HG03108 (cell line): Measurements from ENCODE around the gene CYTL1.
"Not testable (repeated sequence)": the region's sequence is repeated elsewhere in the genome, so short reads cannot be mapped to it uniquely, and the experiment has no call there.

Source experiments
- ATAC-seq: cut with Tn5 transposase; IDR thresholded peaks from one replicate; pipeline ENCODE4 v1.9.1; 2021; ENCODE audit warnings: moderate library complexity; ENCODE audit not compliant: unreplicated experiment

The CYTL1 gene, protein sequence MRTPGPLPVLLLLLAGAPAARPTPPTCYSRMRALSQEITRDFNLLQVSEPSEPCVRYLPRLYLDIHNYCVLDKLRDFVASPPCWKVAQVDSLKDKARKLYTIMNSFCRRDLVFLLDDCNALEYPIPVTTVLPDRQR

DNA sequence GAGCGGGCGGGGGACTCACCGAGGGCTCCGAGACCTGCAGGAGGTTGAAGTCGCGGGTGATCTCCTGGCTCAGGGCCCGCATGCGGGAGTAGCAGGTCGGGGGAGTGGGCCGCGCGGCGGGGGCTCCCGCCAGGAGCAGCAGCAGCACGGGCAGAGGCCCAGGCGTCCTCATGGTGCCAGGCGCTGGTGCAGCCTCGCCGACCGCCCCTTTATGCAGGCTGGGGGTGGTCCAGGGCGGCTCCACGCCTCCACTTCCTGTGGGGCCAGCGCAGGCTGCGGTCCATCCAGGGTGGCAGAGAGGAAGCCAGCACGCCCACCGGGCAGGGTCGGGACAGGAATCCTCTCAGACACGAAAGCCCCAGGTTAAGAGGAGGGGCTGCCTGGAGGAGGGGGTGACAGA lies at the start of gene CYTL1:
TSS of gene CYTL1 (minus strand) at position 185 of the 400 bp plus-strand sequence. CDS start at position 172, 13 bp downstream.
- no peak for ATAC-seq

DNA sequence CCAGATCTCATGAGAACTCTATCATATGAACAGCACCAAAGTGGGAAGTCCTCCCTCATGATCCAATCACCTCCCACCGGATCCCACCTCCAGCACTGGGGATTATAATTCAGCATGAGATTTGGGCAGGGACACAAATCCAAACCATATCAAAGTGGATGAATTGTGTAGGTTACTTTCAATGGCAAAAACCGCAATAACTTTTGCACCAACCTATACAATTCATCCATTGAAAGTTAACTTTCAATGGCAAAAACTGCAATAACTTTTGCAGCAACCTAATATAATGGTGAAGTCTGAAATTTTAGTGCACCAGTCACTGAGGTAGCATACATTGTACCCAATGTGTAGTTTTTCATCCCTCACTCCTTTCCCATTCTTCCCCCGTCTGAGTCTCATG lies 48.6 kb upstream of the CYTL1 start:
- no peak for ATAC-seq

DNA sequence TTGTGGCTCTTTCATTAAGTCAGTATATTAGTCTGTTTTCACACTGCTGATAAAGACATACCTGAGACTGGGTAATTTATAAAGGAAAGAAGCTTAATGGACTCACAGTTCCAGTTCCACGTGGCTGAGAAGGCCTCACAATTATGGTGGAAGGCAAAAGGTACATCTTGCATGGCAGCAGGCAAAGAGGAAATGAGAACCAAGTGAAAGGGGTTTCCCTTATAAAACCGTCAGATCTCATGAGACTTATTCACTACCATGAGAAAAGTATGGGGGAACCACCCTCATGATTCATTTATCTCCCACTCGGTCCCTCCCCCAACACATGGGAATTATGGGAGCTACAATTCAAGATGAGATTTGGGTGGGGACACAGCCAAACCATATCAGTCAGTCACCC lies 47.7 kb upstream of the CYTL1 start:
- ATAC-seq = not testable (repeated sequence)

DNA sequence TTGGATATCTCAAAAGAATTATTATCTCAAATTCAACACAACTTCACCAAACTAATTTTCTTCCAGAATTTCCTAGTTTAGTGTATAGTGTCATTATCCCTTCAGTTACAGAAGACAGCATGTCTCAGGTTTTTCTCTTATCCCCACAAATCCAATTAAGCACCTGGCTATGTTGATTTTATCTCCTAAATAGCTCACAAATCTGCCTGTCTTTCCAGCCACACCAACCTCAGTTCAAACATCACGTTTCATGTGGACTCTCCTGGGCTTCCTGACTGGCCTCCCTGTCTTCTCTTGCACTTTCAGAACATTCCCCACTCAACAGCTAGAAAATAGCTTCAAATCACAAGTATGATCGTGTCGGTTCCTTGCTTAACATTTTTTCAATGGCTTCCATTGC lies 46.8 kb upstream of the CYTL1 start:
- ATAC-seq = no peak

DNA sequence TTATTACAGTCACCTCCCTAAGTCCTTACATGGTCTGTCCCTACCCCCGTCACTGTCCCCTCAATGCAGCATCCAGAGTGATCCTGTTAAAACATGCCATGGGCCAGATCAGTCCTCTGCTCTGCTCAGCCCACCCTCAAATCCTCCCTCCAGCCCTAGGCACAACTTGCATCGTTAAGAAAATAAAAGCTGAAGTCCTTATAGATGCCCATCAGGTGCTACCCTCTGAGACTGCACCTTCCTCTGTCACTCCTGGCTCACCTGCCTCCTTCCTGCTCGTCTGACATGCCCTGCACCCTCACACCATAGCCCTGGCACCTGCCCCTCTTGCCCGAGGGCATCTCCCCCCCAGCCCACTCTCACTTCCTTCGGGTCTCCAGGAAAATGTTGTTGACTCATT lies 36.2 kb upstream of the CYTL1 start:
- no peak for ATAC-seq

DNA sequence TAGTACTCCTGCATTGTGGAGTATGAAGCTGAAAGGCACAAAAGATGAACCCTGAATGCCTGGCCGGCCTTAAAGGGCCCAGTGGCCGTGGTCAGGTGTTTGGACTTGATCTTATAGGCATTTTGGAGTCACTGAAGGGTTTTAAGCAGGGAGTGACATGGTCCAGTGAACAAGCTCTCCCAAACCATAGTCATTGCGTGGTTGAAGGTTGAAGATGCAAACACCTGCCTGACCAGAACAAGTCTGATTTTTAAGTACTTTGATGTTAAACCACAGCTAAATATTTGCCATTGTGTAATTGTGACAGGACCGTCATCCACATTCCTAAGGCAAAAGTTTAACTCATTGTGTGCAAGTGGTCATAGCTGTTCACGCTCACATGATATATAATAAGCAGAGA lies 35.3 kb upstream of the CYTL1 start:
- ATAC-seq = no peak

DNA sequence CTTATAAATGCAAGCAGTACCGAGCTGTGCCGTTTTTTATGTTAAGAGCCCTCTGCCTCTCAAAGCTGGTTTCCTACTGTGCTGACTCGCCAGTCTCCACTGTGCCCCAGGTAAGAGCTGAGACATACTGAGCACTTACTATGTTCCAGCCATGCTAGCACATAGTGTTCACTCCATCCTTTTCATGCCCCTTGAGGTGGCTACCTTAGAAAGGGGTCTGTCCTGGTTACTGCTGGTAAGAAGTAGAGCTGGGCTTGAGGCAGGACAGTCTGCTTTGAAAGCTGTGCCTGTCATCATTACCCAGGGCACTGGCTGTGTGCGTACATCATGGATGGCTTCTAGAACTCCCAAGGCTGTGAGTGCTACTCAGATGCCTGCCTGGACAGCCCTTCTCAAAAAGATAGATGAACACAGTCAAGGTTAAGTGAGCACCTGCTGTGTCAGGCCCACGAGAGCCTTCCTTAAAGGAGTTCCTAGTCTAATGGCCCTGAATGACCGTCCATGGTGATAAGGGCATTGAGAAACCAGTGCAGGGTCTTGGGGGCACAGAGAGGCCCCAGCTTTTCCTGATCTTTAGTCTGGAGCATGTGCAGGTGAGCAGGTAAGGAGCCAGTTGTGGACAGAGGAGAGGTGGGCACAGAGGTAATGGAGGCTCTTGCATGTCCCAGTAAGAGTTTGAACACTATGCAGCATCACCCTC lies 33.6 kb upstream of the CYTL1 start:
- ATAC-seq = no peak

DNA sequence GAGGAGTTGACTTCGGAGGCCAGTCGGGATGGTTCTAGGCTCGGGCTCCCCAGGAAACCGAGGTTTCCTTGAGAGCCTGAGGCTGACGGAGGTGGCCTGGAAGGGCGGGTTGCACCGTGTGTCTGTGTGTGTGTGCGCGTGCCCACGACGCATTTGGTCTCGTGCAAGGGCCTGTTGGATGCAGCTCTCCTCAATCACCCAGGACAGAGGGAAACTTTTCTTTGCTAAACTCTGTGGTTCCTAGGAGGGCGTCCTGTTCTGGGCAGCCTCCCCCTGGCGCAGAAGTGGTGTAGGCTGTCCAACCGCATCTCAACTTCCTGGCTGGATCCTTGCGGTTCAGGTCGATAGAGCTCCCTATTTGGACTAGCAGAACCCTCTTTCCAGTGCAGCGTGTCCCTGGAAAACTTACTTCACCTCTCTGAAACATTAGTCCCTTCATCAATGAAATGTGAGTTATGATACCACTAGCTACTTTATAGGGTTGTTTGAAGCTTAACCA lies 33.0 kb upstream of the CYTL1 start:
- no peak for ATAC-seq

DNA sequence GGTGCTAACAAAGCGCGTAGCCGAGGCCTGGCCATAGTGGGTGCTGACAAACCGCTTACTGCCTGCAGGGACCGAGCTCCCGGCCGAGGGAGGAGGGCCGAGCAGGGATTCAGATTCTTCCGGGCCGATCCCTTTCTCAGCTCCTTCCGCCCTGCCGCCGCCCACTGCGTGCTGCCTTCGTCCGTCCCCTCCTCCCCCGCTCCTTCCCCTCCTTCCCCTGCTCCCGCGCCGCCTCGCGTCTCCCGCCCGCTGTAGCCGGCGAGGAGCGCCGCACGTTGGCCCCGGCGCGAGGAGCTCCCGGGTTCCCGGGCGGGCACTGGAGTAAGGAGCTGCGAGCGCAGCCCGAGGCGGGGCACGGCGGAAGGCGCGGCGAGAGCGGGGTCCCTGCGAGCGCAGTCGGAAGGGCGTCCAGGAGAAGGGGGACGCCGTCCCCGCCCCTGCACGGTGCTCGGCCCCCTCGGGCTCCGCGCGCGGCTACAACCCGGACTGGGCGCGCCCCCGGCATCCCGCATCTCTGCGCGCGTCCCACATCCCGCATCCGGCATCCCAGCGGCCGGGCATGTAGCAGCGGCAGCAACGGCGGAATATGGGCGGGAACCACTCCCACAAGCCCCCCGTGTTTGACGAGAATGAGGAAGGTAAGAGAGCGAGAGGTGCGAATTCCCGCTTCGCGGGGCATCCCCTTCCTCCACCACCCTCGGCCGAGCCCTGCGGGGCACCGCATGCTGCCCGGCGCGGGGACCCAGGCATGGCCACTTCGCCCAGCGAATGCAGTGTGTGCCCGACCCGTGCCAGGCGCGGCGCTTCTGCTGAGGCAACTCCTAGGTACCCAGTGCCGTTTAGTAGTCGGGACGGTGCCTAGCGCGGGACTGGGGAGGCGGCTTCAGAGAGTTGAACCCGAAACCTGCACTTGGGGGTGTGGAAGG lies 32.3 kb upstream of the CYTL1 start, which contains the start of gene STK32B:
TSS of gene STK32B (plus strand) at position 203 of the 926 bp plus-strand sequence.
- no peak for ATAC-seq

DNA sequence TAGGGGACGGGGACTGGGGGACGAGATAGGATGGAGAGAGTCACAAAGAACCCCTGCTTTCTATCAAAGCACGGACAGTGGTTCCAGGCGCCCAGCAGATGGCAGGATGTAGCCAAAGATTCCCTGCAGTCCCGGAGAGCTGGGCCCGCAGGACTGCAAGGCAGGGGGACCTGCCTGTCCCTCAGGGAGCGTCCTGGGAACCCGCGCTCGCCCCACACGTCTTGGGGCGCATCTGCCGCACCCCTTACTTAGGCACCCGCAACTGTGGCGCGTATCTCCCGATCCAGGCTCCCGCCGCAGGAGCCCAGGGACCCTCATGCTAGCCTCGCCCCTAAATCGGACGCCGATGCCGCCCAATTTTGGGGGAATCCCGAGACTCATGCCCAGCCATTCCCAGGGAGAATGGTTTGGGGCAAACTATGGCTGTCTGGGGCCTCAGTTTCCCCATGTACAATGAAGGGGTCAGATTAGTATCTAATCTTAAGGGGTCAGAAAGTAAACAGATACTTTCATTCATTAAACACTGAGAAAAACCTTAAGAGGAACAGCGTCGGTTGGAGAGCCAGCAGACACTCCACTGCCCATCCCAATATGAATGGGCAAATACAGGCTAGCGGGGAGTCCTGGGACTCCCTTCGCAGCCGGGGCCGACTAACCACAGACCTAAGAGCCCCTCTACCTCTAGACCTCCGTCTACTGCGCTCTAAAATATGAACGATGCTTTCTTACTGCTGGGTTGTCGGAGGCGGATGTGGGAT lies 31.4 kb upstream of the CYTL1 start:
- no peak for ATAC-seq

DNA sequence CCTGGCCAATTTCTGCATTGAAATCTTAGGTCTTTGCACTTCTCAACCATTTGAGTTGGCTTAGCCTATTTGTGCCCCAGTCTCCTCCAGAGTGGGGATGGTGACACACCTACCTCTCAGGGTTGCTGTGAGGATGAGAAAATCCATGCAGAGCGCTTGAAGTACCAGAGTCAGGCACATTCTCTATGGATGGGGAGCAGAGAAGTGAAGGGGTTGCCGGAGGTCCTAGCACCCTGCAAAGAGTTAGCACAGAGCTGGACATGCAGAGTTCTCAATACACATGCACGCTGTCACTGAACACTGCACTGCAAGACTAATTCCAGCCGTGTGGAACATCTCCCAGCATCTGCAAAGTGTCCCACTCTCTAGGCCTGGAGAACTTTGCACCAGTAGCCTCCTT lies 29.5 kb upstream of the CYTL1 start:
- ATAC-seq = no peak

DNA sequence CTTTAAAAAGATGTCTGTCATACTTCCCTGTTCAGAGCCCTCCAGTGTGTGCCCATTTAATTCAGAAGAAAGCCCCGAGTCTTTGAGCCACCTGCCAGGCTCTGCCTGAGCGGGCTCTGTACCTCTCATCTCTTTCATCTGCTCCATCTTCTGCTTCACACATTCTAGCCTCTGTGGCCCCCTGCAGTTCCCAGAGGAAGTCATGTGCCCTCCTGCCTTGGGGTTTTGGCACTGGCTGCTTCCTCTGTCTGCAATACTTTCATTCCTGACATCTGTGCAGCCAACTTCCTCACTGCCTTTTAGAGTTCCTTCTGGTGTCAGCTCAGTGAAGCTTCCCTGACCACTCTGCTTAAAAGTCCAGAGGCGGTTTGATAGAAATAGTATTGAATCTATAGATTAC lies 25.8 kb upstream of the CYTL1 start:
- ATAC-seq = no peak

DNA sequence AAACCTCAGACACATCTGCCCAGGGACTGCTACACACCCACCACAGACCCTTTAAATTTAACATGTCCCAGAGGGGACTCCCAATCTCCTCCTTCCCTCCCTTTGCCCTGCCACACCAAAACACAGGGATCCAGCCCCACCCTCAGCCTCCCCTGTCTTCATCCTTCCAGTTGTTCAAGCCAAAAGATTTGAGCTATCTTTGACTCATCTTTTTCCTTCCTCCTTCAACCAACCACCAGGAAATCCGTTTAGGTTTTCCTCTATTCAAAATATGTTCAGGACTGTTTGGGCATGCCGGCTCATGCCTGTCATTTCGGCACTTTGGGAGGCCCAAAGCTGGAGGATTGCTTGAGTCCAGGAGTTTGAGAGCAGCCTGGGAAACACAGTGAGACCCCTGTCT lies 25.1 kb upstream of the CYTL1 start:
- ATAC-seq = no peak

DNA sequence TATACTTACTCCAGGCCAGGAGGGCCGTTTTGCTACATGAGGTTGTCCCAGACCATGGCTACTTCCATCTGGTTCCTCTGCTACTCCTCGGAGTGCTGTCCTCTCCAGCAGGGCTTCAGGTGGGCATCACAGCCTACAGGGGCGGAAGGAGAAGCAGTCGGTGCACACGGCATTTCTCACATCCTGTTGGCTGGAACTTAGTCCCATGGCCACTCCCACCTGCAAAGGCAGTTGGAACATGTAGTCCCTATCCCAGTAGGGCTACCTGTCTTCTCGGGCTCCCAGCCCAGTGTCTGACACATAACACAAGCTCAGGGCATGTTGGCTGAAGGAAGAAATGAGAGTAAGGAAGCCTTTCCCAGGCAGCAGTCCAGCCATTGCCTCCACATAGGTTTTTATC lies 24.3 kb upstream of the CYTL1 start:
- no peak for ATAC-seq

DNA sequence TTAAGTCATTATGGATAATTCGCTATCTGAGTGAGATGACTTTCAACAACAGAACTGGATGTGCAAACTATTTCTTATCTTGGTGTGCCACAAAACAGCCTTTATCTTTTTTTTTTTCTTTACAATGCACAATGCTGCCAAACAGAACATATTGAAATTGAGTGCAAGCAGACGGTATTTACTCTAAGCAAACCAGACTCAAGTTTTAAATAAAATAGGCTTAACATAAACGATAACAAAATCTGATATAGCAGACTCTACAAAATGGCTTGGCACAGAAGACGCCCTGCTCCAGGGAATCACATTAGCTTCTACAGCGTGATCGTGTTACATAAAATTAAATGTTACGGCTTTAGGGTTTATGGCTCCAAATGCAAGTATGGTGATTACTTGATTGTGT lies 22.4 kb upstream of the CYTL1 start:
- ATAC-seq = no peak

DNA sequence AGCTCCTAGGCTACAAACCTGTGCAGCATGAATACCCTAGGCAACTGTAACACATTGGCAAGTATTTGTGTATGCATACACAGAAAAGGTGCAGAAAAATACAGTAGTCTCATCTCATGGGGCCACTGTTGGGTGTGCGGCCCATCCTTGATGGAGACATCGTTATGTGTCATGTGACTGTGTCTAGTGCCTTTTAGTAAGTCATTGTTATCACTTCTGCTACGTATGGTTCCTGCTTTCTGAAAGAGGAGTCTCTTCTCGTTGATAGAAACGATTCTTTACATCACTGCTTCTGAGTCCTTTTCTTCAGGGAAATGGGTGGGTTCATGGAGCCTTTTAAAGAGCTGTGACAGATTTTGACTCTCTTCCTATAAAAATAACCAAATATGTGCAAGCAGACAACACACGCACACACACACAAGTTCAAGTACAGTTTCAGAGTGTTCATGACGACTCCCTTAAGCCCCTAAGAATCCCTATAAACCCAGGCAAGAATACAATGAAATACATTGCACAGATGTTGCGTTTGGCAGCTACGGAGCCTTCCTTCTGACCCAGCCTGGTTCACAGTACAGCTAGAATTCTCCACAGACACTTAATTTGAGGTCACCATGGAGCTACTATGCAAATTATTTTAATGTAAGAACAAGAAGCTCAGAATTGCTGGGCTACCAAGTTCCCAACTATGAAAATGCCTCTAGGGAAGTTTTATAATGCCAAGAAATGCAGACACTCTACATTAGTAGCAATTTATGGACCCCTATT lies 21.8 kb upstream of the CYTL1 start:
- no peak for ATAC-seq

DNA sequence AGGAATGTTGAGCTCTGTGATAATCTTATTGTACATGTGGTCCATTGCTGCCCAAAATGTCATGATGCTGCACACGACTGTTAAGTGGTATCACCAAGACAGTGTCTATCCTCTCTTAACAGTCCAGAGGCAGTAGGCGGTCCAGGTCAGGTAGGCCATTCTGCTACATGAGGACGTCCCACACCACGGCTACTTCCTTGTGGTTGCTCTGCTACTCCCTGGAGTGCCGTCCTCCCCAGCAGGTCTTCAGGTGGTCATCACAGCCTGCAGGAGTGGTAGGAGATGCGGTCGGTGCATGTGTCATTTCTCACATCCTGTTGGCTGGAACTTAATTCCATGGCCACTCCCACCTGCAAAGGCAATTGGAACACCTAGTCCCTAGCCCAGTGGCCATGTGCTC lies 20.5 kb upstream of the CYTL1 start:
- no peak for ATAC-seq

DNA sequence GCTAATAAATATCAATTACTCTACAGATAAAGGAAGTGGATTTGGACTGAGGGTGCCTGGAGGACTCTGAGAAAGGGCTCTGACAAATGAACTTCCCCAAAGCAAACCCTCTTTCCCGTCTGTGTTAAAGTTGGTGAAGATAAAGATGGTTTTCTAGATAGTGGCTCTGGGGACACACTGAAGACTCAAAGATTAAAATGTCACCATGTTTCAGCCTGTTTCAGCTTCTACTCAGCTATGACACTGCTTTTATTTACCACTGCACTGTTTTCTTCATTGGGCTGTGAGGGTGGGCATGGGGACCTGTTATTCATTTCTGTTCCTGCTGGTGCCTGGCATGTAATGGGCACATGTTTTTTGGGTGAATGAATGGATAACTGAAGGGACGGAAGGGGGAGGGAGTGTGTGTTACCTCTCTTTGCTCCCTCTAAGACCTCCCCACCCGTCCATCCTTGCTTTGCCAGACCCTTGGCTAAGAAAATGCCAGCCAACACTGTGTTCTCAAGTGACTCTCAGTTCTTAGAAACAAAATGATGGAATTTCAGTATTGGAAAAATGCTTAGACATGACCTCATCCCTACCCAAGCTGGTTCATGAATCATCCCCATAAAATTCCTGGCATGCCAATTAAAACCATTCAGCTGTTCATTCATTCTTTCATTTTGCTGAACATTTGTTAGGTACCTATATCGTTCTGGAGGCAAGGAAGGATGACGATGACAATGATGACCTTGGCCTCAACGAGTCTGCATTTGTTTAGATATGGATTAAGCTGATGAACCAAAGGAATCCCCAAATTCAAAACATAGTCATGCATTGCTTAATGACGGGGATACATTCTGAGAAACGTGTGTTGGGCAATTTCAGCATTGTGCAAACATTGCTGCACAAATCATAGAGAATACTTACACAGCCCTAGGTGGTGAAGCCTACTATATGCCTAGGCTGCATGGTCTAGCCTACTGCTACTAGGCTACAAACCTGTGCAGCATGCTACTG lies 18.6 kb upstream of the CYTL1 start:
- ATAC-seq = no peak

DNA sequence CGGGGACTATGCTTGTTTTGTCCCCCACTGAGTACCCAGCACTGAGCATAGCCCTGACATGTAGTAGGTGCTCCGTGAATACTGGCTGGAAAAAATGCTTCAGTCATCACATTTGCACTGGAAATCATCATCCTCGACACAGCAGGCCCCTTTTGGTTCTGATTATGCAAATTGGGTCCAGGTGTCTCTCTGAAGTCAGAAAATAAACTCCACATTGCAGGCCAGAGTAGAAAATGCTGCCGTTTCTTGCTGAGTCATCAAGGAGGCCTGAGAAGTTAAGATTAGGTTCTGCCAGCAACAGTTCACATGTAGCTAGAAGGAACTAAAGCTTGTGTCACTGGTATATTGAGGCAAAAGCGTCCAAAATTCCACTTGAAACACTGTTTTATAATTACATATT lies 17.0 kb upstream of the CYTL1 start:
- ATAC-seq = no peak
